ENCODE data around the gene CERCAM.

CERCAM gene

DNA sequence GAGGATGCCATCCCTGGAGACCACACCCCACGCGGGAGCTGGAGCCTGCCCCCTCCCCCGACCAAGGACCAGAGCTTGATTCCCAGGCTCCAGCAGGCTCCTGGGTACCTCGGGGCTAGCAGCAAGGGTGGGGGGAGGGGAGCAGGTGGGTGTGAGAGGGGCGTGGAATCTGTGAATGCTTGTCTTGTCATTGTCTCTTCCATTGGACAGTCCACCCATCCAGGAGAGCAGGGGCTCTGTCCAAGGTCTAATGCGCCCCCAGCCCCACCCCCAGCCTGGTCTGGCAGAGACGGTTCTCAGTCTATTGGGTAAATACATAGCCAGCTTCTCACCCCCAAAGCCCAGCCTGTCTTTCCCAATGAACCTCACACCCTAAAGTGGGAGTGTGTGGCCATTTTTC is 26.7 kb upstream of the CERCAM start:
- DNase-seq = no peak

- no peak for DNase-seq
These were observed 26.1 kb upstream of the CERCAM start for GRCh38 chr9:128394379-128395168.

DNA sequence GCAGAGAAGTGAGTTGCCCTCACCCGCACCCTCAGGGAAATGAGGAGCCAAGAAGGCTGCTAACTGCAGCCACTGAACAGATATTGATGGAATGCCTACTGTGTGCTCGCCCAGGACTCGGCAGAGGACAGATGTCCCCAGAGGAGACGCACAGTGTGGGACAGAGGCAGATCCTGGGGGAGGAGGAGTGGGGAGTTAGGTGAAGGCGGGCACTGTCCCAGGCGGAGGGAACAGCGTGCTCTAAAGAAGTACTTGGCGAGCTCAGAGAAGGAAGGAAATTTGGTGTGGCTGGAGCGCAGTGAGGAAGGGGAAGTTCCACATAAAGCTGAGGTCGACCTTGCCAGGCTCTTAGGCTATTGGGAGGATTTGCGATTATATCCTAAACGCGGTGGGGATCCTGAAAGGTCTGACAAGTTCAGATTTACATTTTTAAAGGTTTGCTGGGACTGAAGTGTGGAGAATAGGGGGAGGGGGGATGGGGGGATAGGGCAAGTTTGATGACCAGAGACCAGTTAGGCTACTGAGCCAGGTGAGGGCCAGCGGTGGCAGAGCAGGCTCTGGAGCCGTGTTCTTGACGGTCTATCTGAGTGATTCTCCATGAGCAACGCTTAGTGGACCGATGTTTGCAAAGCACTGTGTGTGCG is 23.6 kb upstream of the CERCAM start:
- DNase-seq = no peak

DNA sequence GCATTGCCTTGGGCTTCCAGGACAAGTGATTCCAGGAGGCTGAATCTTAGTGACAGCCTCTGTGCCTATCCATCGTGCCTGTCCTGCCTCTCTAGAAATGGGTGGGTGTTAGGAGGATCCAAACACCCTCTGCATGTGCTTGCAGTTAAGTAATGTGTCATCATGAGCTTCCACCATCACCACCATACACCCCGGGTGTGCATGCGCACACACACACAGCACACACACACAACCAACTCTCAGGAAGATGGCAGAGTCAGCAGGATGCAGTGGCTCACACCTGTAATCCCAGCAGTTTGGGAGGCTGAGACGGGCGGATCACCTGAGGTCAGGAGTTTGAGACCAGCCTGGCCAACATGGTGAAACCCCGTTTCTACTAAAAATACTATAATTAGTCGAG is 22.8 kb upstream of the CERCAM start:
- peak; percentile 54 for DNase-seq

DNA sequence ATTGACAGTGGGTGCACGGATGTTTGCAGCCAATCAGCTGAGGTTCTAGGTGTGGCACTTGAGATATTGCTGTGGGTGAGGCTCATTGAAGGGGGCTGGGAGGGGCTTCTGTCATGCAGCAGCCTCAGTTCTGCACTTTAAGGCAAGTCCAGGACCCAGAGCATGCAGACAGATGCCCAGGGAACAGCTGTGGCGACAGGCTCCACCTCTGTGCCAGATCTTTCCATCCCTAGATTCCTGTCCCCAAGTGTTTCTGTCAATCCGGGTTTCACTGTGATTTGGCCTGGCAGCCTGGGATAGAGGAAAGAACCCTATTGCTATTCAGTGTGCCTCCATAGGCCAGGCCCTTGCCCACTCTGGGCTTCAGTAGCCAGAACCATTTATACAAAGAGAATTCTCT is 20.8 kb upstream of the CERCAM start:
- DNase-seq = no peak

GRCh38 chr9:128404560-128404959 is 16.1 kb upstream of the CERCAM start:
- DNase-seq = no peak

DNA sequence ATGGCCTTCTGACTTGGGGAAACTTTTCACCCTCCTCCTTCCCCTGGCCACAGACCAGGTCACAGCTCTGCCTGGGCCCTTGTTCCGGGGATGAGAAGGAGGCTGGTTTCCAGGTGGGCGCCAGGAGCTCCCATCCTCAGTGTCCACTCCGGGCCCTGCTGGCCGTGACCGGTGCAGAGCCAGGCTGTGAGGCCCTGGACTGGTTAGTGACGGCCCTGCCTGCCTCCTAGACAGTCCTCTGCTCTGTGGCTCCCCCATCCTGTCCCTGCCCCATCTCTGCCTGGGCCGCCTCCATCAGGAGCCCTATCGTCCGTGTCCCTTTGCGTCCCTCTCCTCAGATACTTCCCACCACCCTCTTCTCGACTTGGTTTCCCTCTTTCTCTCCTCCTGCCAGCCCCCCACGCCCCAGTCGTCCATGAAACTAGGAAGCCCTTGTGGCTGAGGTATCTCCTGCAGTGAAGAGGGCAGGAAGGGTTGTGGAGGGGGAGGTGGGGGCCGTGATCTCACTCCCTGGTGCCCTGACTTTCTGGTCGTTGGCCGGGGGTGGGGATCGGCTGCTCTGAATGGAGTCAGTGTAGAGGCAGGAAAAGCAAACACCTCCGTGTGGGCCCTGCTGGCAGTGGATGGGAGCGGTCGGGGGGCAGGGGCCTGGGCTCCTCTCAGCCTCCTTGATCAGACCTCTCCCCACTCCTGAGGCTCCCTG is 15.4 kb upstream of the CERCAM start:
- DNase-seq = no peak

DNA sequence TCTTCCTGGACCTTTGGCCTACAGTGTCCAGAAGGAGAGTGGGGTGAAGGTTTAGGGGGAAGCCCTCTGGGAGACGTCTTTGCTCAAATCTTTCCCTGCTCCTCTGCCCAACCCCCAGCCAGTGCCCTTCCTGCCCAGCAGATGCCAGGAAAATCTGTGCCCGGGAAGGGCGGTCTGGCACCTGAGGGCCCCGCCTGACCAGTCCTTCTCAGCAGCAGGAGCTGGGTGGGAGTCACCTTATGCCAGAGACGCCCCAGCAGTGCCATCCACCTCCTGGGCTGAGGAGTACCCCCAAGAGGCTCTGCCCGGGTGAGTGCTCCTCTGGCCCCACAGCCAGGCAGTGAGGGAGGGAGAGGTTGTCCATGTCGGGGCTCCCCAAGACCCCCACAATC is 14.9 kb upstream of the CERCAM start:
- no peak for DNase-seq

- no peak for DNase-seq
These were observed 13.7 kb upstream of the CERCAM start for GRCh38 chr9:128406848-128407391.

DNA sequence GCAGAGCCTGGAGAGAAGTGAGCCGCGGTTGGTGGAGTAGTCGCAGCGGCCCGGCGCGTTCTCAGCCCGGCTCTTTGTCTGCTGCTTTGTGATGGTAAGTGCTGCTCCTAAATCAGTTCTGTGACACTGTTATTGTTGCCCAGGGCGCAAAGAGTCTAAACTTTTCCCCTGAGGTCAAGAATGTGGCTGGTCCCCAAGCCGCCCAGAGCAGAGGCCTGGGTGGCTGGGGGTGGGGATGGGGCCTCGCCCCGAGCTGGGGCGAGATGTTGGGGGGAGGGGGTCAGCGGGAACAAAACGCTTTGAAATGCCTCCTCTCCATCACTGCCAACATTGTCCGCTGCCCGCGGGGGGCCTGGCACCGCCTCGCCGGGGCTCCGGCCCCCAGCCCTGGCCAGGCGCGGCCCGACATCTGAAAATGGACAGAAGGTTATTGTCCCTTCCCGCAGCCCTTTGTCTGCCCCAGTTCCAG is 11.7 kb upstream of the CERCAM start:
- DNase-seq = no peak

DNA sequence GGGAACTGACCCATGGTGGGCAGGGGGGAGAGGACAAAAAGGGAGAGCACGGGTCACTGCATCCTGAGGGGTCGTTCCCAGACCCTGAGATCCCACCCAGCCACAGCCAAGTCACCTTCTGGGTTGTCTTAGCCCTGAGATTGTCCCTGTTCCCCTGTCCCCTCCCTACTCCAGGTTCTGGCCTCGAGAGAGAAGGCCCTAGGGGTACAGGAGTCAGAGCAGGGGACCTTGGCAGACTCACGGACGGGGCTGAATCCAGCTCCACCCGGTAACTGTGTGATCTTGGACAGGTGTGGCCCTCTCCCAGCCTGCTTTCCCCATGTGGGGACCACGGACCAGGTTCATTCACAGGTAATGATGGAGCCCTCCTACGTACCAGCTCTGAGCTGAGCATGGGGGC is 11.2 kb upstream of the CERCAM start:
- no peak for DNase-seq

GRCh38 chr9:128409978-128410377 is 10.7 kb upstream of the CERCAM start:
- DNase-seq = peak; percentile 46

GRCh38 chr9:128411364-128412119 is 9.1 kb upstream of the CERCAM start:
- no peak for DNase-seq

DNA sequence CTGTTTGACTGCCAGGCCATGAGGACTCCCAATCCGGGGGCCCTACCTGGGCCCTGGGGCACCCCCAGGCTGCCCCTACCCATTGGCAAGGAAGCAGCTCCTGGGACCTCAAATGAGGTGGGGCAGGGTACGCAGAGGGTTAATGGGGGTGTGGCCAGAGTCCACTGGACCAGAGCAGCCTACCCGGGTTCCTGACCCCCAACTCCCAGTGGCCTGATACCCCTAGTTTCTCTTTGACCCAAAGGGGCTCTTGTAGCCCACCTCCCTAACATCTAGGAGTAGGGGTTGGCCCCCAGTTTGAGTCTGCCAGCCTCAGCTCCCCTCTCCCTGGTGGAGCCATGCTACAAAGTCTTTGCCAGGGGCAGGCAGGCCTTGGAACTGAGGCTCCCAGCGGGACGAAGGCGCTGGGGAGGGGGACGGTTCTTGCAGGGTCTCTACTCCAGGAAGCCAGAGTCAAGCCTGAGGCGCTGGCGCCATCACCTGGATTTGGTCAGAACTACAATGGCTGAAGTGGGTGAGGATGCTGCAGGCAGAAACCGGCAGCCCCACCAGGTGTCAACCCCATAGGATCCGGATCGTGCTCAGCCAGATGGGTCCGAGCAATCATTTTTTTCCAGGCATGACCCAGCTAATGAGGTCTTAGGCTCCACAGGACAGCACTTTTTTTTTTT is 8.4 kb upstream of the CERCAM start:
- DNase-seq = peak; percentile 71

DNA sequence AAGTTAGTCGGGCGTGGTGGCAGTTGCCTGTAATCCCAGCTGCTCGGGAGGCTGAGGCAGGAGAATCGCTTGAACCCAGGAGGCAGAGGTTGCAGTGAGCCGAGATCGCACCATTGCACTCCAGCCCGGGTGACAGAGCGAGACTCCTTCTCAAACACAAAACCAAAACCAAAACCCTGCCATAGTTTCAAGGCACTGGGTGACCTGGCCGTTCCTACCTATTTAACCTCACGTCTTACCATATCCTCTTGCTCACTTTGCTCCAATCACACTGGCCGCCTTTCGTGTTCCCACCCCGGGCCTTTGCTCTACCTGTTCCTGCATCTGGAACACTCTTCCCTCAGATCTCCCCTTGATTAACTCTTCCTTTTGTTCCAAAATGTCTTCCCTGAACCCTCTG is 6.9 kb upstream of the CERCAM start:
- peak; percentile 43 for DNase-seq

DNA sequence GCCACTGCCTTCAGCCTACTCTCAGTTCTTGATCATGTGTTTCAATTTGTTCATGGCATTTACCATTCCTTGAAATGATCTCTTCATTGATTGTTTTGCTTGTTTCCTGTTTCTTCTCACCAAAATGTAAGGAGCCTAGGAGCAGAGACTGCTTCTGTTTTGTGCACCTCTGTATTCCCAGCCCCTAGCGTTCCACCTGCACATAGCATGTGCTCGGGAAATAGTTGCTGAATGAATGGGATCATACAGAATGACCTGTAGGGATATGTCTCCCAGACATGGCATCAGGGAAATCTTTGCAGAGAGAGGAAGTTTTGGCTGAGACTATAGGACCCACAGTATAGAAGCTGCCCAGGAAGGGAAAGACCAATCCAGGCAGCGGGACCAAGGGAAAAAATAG is 6.2 kb upstream of the CERCAM start:
- no peak for DNase-seq

GRCh38 chr9:128415281-128415680 is 5.4 kb upstream of the CERCAM start:
- DNase-seq = no peak

GRCh38 chr9:128416014-128416413 is 4.6 kb upstream of the CERCAM start:
- DNase-seq = no peak

DNA sequence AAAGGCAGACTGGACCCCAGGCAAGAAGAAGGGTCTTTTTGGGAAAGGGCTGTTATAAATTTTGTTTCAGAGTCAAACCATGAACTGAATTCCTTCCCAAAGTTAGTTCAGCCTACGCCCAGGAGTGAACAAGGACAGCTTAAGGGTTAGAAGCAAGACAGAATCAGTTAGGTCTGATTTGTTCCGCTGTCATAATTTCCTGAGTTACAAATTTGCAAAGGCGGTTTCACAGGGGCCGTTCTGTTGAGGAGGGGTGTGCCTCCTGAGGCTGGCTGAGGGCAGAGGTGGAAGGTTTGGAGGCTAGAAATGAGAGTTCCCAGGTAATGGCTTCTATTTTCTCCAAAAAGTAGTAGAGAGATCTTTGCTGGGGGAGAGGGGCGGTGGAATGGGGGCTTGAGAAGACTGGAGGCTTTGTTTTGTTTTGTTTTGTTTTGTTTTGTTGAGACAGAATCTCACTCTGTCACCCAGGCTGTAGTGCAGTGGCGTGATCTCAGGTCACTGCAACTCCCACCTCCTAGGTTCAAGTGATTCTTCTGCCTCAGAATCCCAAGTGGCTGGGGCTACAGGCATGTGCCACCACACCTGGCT is 4.1 kb upstream of the CERCAM start:
- no peak for DNase-seq

- DNase-seq = peak; percentile 40
These were observed 1.4 kb upstream of the CERCAM start for GRCh38 chr9:128419061-128419925.

Data from RPMI8226 (cell line).